ENCODE measurements around the gene CFAP97.

The CFAP97 gene

DNA sequence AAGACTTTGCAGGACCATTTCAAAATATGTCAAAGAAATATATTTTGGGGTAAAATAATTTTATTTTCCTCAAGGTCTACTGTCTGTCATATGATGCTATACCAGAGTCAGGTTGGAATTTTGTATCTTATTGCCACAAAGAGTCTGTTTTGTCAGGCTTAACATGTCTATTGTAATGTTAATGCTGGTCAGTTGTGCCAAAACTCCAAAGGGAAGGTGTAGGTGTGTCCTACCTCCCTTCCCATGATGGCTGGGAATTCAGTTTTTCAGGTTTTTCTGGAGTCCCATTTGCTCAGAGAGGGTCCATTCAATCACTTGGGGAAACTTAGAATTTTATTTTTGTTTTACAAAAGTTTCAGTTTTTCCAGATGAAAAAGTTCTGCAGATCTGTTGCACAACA lies 94.1 kb downstream of the CFAP97 start:
- FAIRE-seq = no peak
- DNase-seq (ENCODE audit: insufficient read length, low spot score) = no peak
- TF ChIP-seq POLR2A (IDR thresholded peaks at IDR 0.05; ENCODE audit: low read depth, low read length) = no peak

Measured in H54 (cell line).